Mesendoderm (in vitro differentiated cells): ENCODE measurements around the gene FOXC2.

Source experiments
- DNase-seq: peaks from one replicate; pipeline ENCODE4 v3.0.0; 2013
- H2AK5ac ChIP-seq: 2 replicates; pipeline ENCODE4 v1.6.1; 2013; ENCODE audit warnings: low read length, inconsistent platforms
- H2BK120ac ChIP-seq: 2 replicates; pipeline ENCODE4 v1.6.1; 2013; ENCODE audit warnings: low read depth, mild to moderate bottlenecking, low read length, moderate library complexity, mixed read lengths
- H2BK15ac ChIP-seq: replicated peaks from 2 replicates; pipeline ENCODE4 v1.6.1; 2013; ENCODE audit warnings: low read depth, mild to moderate bottlenecking, moderate library complexity
- H2BK5ac ChIP-seq: 2 replicates; pipeline ENCODE4 v1.6.1; 2013; ENCODE audit warnings: low read length, inconsistent platforms
- H3K18ac ChIP-seq: 2 replicates; pipeline ENCODE4 v1.6.1; 2013; ENCODE audit warnings: mild to moderate bottlenecking, low read length, mixed read lengths
- H3K23ac ChIP-seq: one replicate; pipeline ENCODE4 v1.6.1; 2013; ENCODE audit warnings: low read length
- H3K27ac ChIP-seq: 2 replicates; pipeline ENCODE4 v1.5.1; 2013; ENCODE audit warnings: low read depth, mild to moderate bottlenecking, inconsistent platforms, low read length, moderate library complexity
- H3K27me3 ChIP-seq: 2 replicates; pipeline ENCODE4 v1.6.1; 2013; ENCODE audit warnings: low read length, control low read depth, mild to moderate bottlenecking, inconsistent platforms; ENCODE audit not compliant: insufficient read depth, poor library complexity
- H3K36me3 ChIP-seq: 2 replicates; pipeline ENCODE4 v1.6.1; 2013; ENCODE audit warnings: low read length, inconsistent platforms; ENCODE audit not compliant: control insufficient read depth, insufficient read depth
- H3K4ac ChIP-seq: one replicate; pipeline ENCODE4 v1.6.1; 2013; ENCODE audit warnings: low read depth, mild to moderate bottlenecking, low read length, moderate library complexity
- H3K4me1 ChIP-seq: 2 replicates; pipeline ENCODE4 v1.6.1; 2013; ENCODE audit warnings: low read depth, low read length, inconsistent platforms; ENCODE audit not compliant: control insufficient read depth
- H3K4me2 ChIP-seq: 2 replicates; pipeline ENCODE4 v1.6.1; 2013; ENCODE audit warnings: low read length
- H3K4me3 ChIP-seq: 2 replicates; pipeline ENCODE4 v1.5.1; 2013; ENCODE audit warnings: mild to moderate bottlenecking, low read length
- H3K56ac ChIP-seq: one replicate; pipeline ENCODE4 v1.6.1; 2013; ENCODE audit warnings: low read length
- H3K79me1 ChIP-seq: 2 replicates; pipeline ENCODE4 v1.6.1; 2013; ENCODE audit warnings: low read length, inconsistent platforms
- H3K79me2 ChIP-seq: 2 replicates; pipeline ENCODE4 v1.6.1; 2013; ENCODE audit warnings: mild to moderate bottlenecking, low read length; ENCODE audit not compliant: control insufficient read depth, insufficient read depth
- H3K9ac ChIP-seq: 2 replicates; pipeline ENCODE4 v1.6.1; 2013; ENCODE audit warnings: low read length, inconsistent platforms
- H4K5ac ChIP-seq: one replicate; pipeline ENCODE4 v1.6.1; 2013; ENCODE audit warnings: low read length
- H4K8ac ChIP-seq: one replicate; pipeline ENCODE4 v1.6.1; 2013; ENCODE audit warnings: low read depth, mild to moderate bottlenecking, control low read depth, low read length, moderate library complexity
- WGBS: extraction: QIAGEN DNeasy Blood & Tissue Kit; methylation state at CpG from one replicate; pipeline ENCODE4 v1.1.7; 2013; ENCODE audit warnings: low lambda C conversion rate, missing lambda C conversion rate; ENCODE audit not compliant: insufficient coverage; ENCODE audit errors: extremely low coverage; 5-methylcytosine and 5-hydroxymethylcytosine counted together

The FOXC2 gene

GRCh38 chr16:86525696-86526095 is 40.9 kb upstream of the FOXC2 start:
- no peak overlapping the region for H2BK120ac ChIP-seq
- no peaks in the 10 kb centered on the region for H3K79me2 ChIP-seq
- H3K4me3 ChIP-seq = no peak overlapping the region
- H3K4me2 ChIP-seq = no peak overlapping the region
- no CpG with 5 or more reads among the region's 12 CpGs for WGBS
- H3K4me1 ChIP-seq = no peaks in the 10 kb centered on the region
- H3K56ac ChIP-seq = no peak overlapping the region
- DNase-seq = no peak
- H2AK5ac ChIP-seq = no peak overlapping the region
- H4K8ac ChIP-seq = no peak overlapping the region
- no peaks in the 10 kb centered on the region for H3K36me3 ChIP-seq
- no peaks in the 10 kb centered on the region for H3K27me3 ChIP-seq
- no peak overlapping the region for H3K4ac ChIP-seq
- no peak overlapping the region for H3K23ac ChIP-seq
- H3K27ac ChIP-seq = no peak overlapping the region
- H4K5ac ChIP-seq = no peak overlapping the region
- no peaks in the 10 kb centered on the region for H3K79me1 ChIP-seq
- no peak overlapping the region for H2BK5ac ChIP-seq
- no peak overlapping the region for H3K18ac ChIP-seq
- H2BK15ac ChIP-seq = no peak overlapping the region
- H3K9ac ChIP-seq = no peak overlapping the region

GRCh38 chr16:86527366-86527765 is 39.3 kb upstream of the FOXC2 start:
- no peak for DNase-seq
- Histone ChIP-seq H3K18ac (no peak overlapping the region), H3K23ac (no peak overlapping the region), H2BK120ac (no peak overlapping the region), H3K4ac (no peak overlapping the region), H4K8ac (no peak overlapping the region), H3K79me1 (no peaks in the 10 kb centered on the region), H3K4me3 (no peak overlapping the region), H2BK15ac (no peak overlapping the region), H3K27ac (no peak overlapping the region), H4K5ac (no peak overlapping the region), H3K4me2 (no peak overlapping the region), H3K9ac (no peak overlapping the region), H3K36me3 (no peaks in the 10 kb centered on the region), H2BK5ac (no peak overlapping the region), H3K27me3 (no peaks in the 10 kb centered on the region), H2AK5ac (no peak overlapping the region), H3K79me2 (no peaks in the 10 kb centered on the region), H3K56ac (no peak overlapping the region), H3K4me1 (no peaks in the 10 kb centered on the region)
- WGBS = no CpG with 5 or more reads among the region's 15 CpGs

- no CpG with 5 or more reads among the region's 38 CpGs for WGBS
- H4K5ac ChIP-seq = no peak overlapping the region
- H3K36me3 ChIP-seq = no peaks in the 10 kb centered on the region
These were observed 38.3 kb upstream of the FOXC2 start for GRCh38 chr16:86528061-86528929.

GRCh38 chr16:86529160-86529559 is 37.5 kb upstream of the FOXC2 start:
- Histone ChIP-seq H3K36me3 (no peaks in the 10 kb centered on the region), H3K4ac (no peak overlapping the region), H3K27ac (no peak overlapping the region), H2BK15ac (no peak overlapping the region), H3K79me1 (no peaks in the 10 kb centered on the region), H3K79me2 (no peaks in the 10 kb centered on the region), H2AK5ac (no peak overlapping the region), H3K4me1 (no peaks in the 10 kb centered on the region), H3K56ac (no peak overlapping the region), H4K8ac (no peak overlapping the region), H2BK5ac (no peak overlapping the region), H3K27me3 (no peaks in the 10 kb centered on the region), H3K9ac (no peak overlapping the region), H4K5ac (no peak overlapping the region), H3K4me3 (no peak overlapping the region), H2BK120ac (no peak overlapping the region), H3K23ac (no peak overlapping the region), H3K4me2 (no peak overlapping the region), H3K18ac (no peak overlapping the region)
- whole genome bisulfite sequencing = no CpG with 5 or more reads among the region's 8 CpGs
- DNase-seq = no peak

More at GRCh38 chr16:86528061-86528929, 38.3 kb upstream of the FOXC2 start:
- Histone ChIP-seq H3K27ac (no peak overlapping the region), H2BK120ac (no peak overlapping the region), H3K4me3 (no peak overlapping the region), H3K79me2 (no peaks in the 10 kb centered on the region), H2BK15ac (no peak overlapping the region), H3K79me1 (no peaks in the 10 kb centered on the region), H3K9ac (no peak overlapping the region), H3K56ac (no peak overlapping the region), H4K8ac (no peak overlapping the region), H3K4me1 (no peaks in the 10 kb centered on the region), H3K18ac (no peak overlapping the region), H3K4me2 (no peak overlapping the region), H3K23ac (no peak overlapping the region), H2BK5ac (no peak overlapping the region), H2AK5ac (no peak overlapping the region), H3K27me3 (no peaks in the 10 kb centered on the region), H3K4ac (no peak overlapping the region)
- no peak for DNase-seq

- DNase-seq = no peak
- H2BK5ac ChIP-seq = no peak overlapping the region
- H3K4me1 ChIP-seq = no peaks in the 10 kb centered on the region
- no CpG with 5 or more reads among the region's 31 CpGs for WGBS
- no peak overlapping the region for H2BK120ac ChIP-seq
- H2BK15ac ChIP-seq = no peak overlapping the region
- no peak overlapping the region for H3K9ac ChIP-seq
- no peak overlapping the region for H3K27ac ChIP-seq
- no peak overlapping the region for H4K8ac ChIP-seq
- H3K56ac ChIP-seq = no peak overlapping the region
- no peaks in the 10 kb centered on the region for H3K36me3 ChIP-seq
- H4K5ac ChIP-seq = no peak overlapping the region
- no peaks in the 10 kb centered on the region for H3K79me2 ChIP-seq
- no peak overlapping the region for H3K4me2 ChIP-seq
- H3K4me3 ChIP-seq = no peak overlapping the region
- no peak overlapping the region for H3K18ac ChIP-seq
- no peak overlapping the region for H2AK5ac ChIP-seq
- no peaks in the 10 kb centered on the region for H3K27me3 ChIP-seq
- H3K23ac ChIP-seq = no peak overlapping the region
- no peaks in the 10 kb centered on the region for H3K79me1 ChIP-seq
- no peak overlapping the region for H3K4ac ChIP-seq
These were observed 36.1 kb upstream of the FOXC2 start for GRCh38 chr16:86530251-86531190.
